GM12878 (cell line): ENCODE results near the gene SH2D2A. TPM values are rescaled to one million over a fixed set of nuclear protein-coding genes. Genes with fewer than 3 reads are reported as not detected.

Experiments
- SMC3 ChIP-seq: IDR thresholded peaks from 2 replicates; pipeline ENCODE4 v1.6.1; 2011; ENCODE audit warnings: low read length, improper control_type of control experiment, borderline replicate concordance
- ZBTB40 ChIP-seq: fragments of 450-650 bp; IDR thresholded peaks from 2 replicates; pipeline ENCODE4 v1.6.1; 2016; ENCODE audit warnings: mild to moderate bottlenecking, moderate library complexity, borderline replicate concordance
- ZNF592 ChIP-seq: fragments of 450-650 bp; IDR thresholded peaks from 2 replicates; pipeline ENCODE4 v1.6.1; 2017; ENCODE audit warnings: mild to moderate bottlenecking, moderate library complexity
- polyA plus RNA-seq, 11 experiments: library from polyadenylated mRNA; depleted of rRNA in 4 of 11; unstranded in 6 of 11; stranded (reverse) in 5 of 11; fragments of >200 nt; fragmentation: Nextera tagmentation in 4 of 11; fragmentation: Illumina TruSeq in 1 of 11; extraction: Ambion mirVana in 4 of 11; extraction: Trizol in 1 of 11; gene quantifications; 1 replicate in 1 of 11; 2 replicates in 10 of 11; pipeline versions ENCODE4 v1.2.1 to v1.2.3, GENCODE V29; 2011 to 2016; ENCODE audit warnings: inconsistent platforms in 2 of 11, missing spikeins in 2 of 11, low read depth in 1 of 11
- total RNA-seq, 4 experiments: library from RNA; depleted of rRNA in 3 of 4; stranded (reverse); fragments of >200 nt in 3 of 4; fragmentation: Illumina TruSeq in 1 of 4; extraction: Trizol in 1 of 4; gene quantifications; 2 replicates each; pipeline versions ENCODE4 v1.2.1 to v1.2.3, GENCODE V29; 2013 to 2021

SH2D2A gene
- total and polyA plus RNA-seq, 10 of the 15 experiments (the other 5 are each of a cell fraction or from before 2014, with no cell fraction given), result 0.72 to 15.9 (median 7.0) TPM

DNA sequence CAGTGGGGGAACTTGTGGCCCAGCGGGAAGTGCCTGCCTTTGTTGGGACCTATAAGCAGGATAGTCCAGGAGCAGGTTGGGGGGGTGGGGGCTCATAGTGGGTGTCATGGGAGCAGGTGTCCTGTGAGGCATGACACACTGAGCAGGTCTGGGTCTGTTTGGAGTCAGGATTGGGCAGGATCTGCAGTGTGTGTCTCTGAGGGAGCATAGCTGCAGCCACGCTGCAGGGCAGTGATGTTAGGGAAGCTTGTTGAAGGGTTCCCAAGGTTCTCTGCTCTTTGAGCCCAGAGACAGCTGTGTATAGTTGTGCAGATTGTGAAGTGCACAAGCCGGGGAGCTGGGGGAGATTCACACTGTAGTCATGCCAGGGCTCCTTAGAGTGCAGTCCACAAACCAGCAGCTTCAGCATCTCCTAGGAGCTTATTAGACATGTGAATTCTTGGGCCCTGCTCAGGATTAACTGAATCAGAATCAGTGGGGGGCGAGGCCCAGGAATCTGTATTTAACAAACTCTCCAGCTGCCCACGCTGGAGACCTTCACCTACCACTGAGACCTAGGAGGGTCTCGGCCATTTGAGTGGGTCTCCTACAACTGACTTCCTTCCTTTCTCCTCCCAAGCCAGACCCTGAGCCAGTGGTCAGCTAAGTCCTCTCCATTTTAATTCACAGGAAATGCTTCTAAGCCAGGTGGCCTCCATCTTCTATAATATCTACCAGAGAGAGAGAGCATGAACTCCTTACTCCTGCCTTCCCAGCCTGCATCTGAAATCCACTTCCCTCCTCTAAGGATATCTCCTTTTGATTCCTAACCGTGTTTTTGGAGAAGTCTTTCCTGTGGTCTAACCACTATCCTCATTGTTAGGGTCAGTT lies 31.2 kb upstream of the SH2D2A start (continued):
- TF ChIP-seq ZNF592 (no peak), SMC3 (no peak), ZBTB40 (no peak)
